GM18520 (cell line): ENCODE measurements around the gene SNX10.
"Not testable (repeated sequence)": the region's sequence is repeated elsewhere in the genome, so short reads cannot be mapped to it uniquely, and the experiment has no call there.

Source experiments
- ATAC-seq: cut with Tn5 transposase; IDR thresholded peaks from one replicate; pipeline ENCODE4 v1.9.1; 2021; ENCODE audit not compliant: unreplicated experiment

SNX10 gene

GRCh38 chr7:26291699-26292538, at the start of gene SNX10:
SNX10 (plus strand) TSS chr7:26291862; CDS start chr7:26346443, 54,581 bp downstream.
- ATAC-seq, result peak; percentile 36

GRCh38 chr7:26245150-26245549, 46.5 kb upstream of the SNX10 start:
- no peak for ATAC-seq

GRCh38 chr7:26250239-26250638, 41.4 kb upstream of the SNX10 start:
- ATAC-seq, result no peak

GRCh38 chr7:26261866-26262265, 29.8 kb upstream of the SNX10 start:
- ATAC-seq, result not testable (repeated sequence)

- no peak for ATAC-seq
Measured at GRCh38 chr7:26265065-26265464, 26.6 kb upstream of the SNX10 start.

- no peak for ATAC-seq
Measured at GRCh38 chr7:26265499-26266075, 26.1 kb upstream of the SNX10 start.

- ATAC-seq, result no peak
Measured at GRCh38 chr7:26267601-26268166, 24.0 kb upstream of the SNX10 start.

GRCh38 chr7:26275213-26275612, 16.4 kb upstream of the SNX10 start:
- no peak for ATAC-seq

- ATAC-seq, result no peak
Measured at GRCh38 chr7:26278770-26279169, 12.9 kb upstream of the SNX10 start.

- no peak for ATAC-seq
Measured at GRCh38 chr7:26279405-26279804, 12.3 kb upstream of the SNX10 start.

GRCh38 chr7:26280097-26280496, 11.6 kb upstream of the SNX10 start:
- no peak for ATAC-seq

- no peak for ATAC-seq
Measured at GRCh38 chr7:26280723-26281122, 10.9 kb upstream of the SNX10 start.

GRCh38 chr7:26284477-26284876, 7.2 kb upstream of the SNX10 start:
- ATAC-seq, result no peak

- no peak for ATAC-seq
Measured at GRCh38 chr7:26284995-26285632, 6.5 kb upstream of the SNX10 start.

- no peak for ATAC-seq
Measured at GRCh38 chr7:26286157-26286556, 5.5 kb upstream of the SNX10 start.

GRCh38 chr7:26288126-26288525, 3.5 kb upstream of the SNX10 start:
- not testable (repeated sequence) for ATAC-seq

GRCh38 chr7:26291251-26291650, 411 bp upstream of the SNX10 start:
- no peak for ATAC-seq

- no peak for ATAC-seq
Measured at GRCh38 chr7:26292768-26293560, 1.3 kb downstream of the SNX10 start.

- ATAC-seq, result peak; percentile 77
Measured at GRCh38 chr7:26293569-26294308, 2.1 kb downstream of the SNX10 start.

- no peak for ATAC-seq
Measured at GRCh38 chr7:26295015-26295414, 3.4 kb downstream of the SNX10 start.
